PFSK-1 (cell line): Measurements from ENCODE around the gene PDE4B.

Experiments
- FOXP2 ChIP-seq: optimal IDR thresholded peaks from 2 replicates; pipeline ENCODE3; 2011; ENCODE audit warnings: borderline replicate concordance, control low read depth, inconsistent platforms; ENCODE audit not compliant: insufficient read depth; ENCODE audit errors: extremely low read length, extremely low read depth
- POLR2AphosphoS5 ChIP-seq: IDR thresholded peaks from 2 replicates; pipeline ENCODE4 v1.6.1; 2012; ENCODE audit warnings: low read depth, mild to moderate bottlenecking, control low read depth, low read length, moderate library complexity
- SIN3A ChIP-seq: IDR thresholded peaks from 2 replicates; pipeline ENCODE4 v1.6.1; 2012; ENCODE audit warnings: mild to moderate bottlenecking, low read length, moderate library complexity, borderline replicate concordance; ENCODE audit not compliant: insufficient read depth
- TAF1 ChIP-seq: IDR thresholded peaks from 2 replicates; pipeline ENCODE4 v1.6.1; 2012; ENCODE audit warnings: low read length, control low read depth, borderline replicate concordance; ENCODE audit not compliant: insufficient read depth
- TF ChIP-seq, protein P1 (sequence below), 2 experiments: IDR thresholded peaks; 2 replicates each; pipeline versions ENCODE4 v1.6.1 to v1.8.0; 2011 to 2012; ENCODE audit warnings: low read depth in 2 of 2, low read length in 2 of 2, control low read depth in 1 of 2, inconsistent platforms in 1 of 2, mild to moderate bottlenecking in 1 of 2, moderate library complexity in 1 of 2; ENCODE audit not compliant: insufficient read depth in 1 of 2

Gene PDE4B

DNA sequence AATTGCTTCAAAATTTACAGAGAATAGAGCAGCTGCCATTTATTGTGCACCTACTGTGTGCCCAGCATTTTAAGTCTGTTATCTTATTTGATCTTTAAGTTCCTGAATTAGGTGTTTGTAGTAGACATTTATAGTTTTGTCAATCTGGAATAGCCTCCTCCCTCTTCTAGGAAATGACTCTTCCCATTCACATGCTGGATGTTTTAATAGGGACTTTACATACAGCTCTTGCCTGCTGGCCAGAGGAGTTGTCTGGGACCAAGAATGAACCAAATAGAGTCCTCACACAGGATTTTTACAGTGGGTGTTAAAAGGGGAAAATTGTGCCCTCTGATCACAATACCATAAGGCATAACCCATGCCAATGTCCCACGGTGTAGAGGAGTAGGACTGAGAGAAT is 367.1 kb downstream of the PDE4B start:
- TF ChIP-seq SIN3A (no peak), POLR2AphosphoS5 (no peak), FOXP2 (no peak), TAF1 (no peak)
- TF ChIP-seq, protein P1, sequence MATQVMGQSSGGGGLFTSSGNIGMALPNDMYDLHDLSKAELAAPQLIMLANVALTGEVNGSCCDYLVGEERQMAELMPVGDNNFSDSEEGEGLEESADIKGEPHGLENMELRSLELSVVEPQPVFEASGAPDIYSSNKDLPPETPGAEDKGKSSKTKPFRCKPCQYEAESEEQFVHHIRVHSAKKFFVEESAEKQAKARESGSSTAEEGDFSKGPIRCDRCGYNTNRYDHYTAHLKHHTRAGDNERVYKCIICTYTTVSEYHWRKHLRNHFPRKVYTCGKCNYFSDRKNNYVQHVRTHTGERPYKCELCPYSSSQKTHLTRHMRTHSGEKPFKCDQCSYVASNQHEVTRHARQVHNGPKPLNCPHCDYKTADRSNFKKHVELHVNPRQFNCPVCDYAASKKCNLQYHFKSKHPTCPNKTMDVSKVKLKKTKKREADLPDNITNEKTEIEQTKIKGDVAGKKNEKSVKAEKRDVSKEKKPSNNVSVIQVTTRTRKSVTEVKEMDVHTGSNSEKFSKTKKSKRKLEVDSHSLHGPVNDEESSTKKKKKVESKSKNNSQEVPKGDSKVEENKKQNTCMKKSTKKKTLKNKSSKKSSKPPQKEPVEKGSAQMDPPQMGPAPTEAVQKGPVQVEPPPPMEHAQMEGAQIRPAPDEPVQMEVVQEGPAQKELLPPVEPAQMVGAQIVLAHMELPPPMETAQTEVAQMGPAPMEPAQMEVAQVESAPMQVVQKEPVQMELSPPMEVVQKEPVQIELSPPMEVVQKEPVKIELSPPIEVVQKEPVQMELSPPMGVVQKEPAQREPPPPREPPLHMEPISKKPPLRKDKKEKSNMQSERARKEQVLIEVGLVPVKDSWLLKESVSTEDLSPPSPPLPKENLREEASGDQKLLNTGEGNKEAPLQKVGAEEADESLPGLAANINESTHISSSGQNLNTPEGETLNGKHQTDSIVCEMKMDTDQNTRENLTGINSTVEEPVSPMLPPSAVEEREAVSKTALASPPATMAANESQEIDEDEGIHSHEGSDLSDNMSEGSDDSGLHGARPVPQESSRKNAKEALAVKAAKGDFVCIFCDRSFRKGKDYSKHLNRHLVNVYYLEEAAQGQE (IDR thresholded peaks at IDR 0.05; ENCODE audit: insufficient read depth in 1 of 2, low read depth in 2 of 2, low read length in 2 of 2), result no peak

DNA sequence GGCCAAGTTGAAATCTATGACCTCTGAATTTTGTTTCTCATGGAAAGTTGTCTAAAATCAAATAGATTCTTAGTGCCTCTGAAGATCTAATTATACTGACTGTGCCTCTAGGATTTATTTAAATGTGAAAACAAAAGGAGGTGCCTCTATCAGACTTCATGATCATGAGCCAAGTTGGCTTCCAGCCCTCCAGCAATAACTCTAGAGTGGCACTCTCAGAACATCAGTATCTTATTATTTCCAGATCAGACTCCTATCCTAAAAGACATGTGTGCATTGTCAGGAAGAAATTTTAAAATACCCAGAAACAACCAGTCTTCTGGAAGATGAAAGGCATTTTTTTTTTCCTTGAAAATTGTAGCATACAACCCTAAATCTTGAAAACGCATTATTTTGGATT is 368.0 kb downstream of the PDE4B start:
- TF ChIP-seq, protein P1 (IDR thresholded peaks at IDR 0.05; ENCODE audit: insufficient read depth in 1 of 2, low read depth in 2 of 2, low read length in 2 of 2), result no peak
- TF ChIP-seq TAF1, result no peak
- no peak for TF ChIP-seq FOXP2
- no peak for TF ChIP-seq POLR2AphosphoS5
- TF ChIP-seq SIN3A, result no peak

DNA sequence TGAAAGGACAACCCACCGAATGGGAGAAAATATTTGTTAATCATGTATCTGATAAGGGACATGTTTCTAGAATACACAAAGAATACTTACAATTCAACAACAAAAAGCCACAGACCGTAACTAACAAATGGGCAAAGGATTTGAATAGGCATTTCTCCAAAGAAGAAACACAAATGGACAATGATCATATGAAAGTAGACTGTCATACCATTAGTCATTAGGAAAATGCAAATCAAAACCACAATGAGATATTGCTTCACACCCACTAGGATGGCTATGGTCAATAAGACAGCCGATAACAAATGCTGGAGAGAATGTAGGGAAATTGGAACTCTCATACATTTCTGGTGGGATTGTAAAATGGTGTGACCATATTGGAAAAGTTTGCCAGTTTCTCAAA is 374.1 kb downstream of the PDE4B start:
- TF ChIP-seq POLR2AphosphoS5, result no peak
- TF ChIP-seq, protein P1 (IDR thresholded peaks at IDR 0.05; ENCODE audit: insufficient read depth in 1 of 2, low read depth in 2 of 2, low read length in 2 of 2), result no peak
- TF ChIP-seq FOXP2, result no peak
- TF ChIP-seq TAF1, result no peak
- TF ChIP-seq SIN3A, result no peak

DNA sequence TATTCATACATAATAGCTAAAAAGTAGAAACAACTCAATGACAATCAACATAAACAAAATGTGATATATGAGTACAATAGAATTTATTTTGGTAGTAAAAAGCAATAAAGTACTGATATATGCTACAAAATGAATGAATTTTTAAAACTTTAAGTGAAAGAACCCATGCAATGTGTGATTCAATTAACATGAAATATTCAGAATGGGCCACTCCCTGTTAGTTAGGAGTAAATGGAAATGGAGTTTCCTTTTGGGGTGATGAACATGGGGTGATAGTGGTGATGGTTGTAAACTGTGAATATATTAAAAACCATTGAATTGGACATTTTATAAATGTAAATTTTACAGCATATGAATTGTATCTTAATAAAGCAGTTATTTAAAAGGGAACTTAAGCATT is 374.6 kb downstream of the PDE4B start:
- TF ChIP-seq FOXP2, result no peak
- no peak for TF ChIP-seq TAF1

DNA sequence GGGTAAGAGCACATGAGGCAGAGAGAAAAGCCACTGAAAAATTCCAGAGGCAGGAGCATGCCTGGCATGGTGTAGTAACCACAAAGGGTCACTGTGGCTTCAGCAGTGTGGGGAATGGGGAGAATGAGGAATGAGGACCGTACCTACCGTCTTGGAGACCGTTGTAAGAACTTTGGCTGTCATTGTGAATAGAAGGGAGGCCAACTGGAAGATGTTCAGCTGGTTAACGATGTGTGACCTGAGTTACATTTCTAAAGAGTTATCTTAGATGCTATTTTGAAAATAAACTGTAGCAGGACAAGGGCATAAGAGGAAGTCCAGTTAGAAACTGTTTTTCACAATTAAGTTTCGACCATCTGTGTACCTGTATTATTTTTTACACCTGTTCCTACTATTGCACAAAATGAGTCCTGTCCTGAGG is 375.8 kb downstream of the PDE4B start:
- TF ChIP-seq SIN3A, result no peak
- TF ChIP-seq POLR2AphosphoS5, result no peak
- TF ChIP-seq, protein P1 (IDR thresholded peaks at IDR 0.05; ENCODE audit: insufficient read depth in 1 of 2, low read depth in 2 of 2, low read length in 2 of 2), result no peak
